ENCODE data around the gene PARD6A.

Gene PARD6A

DNA sequence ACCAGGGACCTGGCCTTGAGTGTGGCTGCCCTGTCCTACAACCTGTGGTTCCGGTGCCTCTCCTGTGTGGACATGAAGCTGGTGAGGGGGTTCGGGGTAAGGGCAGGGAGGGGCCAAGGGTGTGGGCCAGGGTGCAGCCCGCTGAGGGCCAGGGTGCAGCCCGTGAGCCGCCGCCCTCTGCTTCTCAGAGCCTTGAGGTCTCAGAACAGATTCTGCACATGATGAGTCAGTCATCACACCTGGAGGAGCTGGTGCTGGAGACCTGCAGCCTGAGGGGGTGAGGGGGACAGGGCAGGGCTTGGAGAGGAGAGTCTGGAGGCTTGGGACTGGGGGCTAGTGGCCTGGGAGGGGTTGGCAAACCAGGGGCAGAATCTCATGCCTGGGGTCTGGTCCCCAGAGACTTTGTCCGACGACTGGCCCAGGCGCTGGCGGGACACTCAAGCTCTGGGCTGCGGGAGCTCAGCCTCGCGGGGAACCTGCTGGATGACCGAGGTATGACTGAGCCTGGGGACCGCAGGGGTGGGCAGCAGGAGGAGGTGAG, 13.6 kb upstream of the PARD6A start:
- peaks cover 8% of the 10 kb centered on the region for H3K4me1 ChIP-seq (ENCODE audit: low read length)
- no peaks in the 10 kb centered on the region for H3K36me3 ChIP-seq (replicated peaks; ENCODE audit: insufficient read depth, low read length)
- H3K9me2 ChIP-seq (replicated peaks; ENCODE audit: insufficient read depth, low read length): no peaks in the 10 kb centered on the region
- H3K9ac ChIP-seq (ENCODE audit: low read length): no peak overlapping the region
- no peak for TF ChIP-seq EZH2phosphoT487 (IDR thresholded peaks at IDR 0.05; ENCODE audit: low read length)
- TF ChIP-seq EZH2 (optimal IDR thresholded peaks at IDR 0.05; ENCODE audit: low read depth, low read length): no peak
- TF ChIP-seq, protein P1, sequence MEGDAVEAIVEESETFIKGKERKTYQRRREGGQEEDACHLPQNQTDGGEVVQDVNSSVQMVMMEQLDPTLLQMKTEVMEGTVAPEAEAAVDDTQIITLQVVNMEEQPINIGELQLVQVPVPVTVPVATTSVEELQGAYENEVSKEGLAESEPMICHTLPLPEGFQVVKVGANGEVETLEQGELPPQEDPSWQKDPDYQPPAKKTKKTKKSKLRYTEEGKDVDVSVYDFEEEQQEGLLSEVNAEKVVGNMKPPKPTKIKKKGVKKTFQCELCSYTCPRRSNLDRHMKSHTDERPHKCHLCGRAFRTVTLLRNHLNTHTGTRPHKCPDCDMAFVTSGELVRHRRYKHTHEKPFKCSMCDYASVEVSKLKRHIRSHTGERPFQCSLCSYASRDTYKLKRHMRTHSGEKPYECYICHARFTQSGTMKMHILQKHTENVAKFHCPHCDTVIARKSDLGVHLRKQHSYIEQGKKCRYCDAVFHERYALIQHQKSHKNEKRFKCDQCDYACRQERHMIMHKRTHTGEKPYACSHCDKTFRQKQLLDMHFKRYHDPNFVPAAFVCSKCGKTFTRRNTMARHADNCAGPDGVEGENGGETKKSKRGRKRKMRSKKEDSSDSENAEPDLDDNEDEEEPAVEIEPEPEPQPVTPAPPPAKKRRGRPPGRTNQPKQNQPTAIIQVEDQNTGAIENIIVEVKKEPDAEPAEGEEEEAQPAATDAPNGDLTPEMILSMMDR (IDR thresholded peaks at IDR 0.05; ENCODE audit: low read length): no peak
- H4K20me1 ChIP-seq (ENCODE audit: insufficient read depth, low read length): no peaks in the 10 kb centered on the region
- H3K27ac ChIP-seq (ENCODE audit: low read length): no peak overlapping the region
- peaks cover 30% of the 10 kb centered on the region for H3K79me2 ChIP-seq (ENCODE audit: low read length)
- H3K9me3 ChIP-seq (replicated peaks; ENCODE audit: insufficient read depth, low read length): no peaks in the 10 kb centered on the region
- H3F3A ChIP-seq (ENCODE audit: insufficient read depth, low read length): no peaks in the 10 kb centered on the region
- H3K27me3 ChIP-seq (replicated peaks; ENCODE audit: insufficient read depth, low read length): no peaks in the 10 kb centered on the region
- no peak for DNase-seq
- H2AFZ ChIP-seq (ENCODE audit: low read length): no peak overlapping the region
- no peak overlapping the region for H3K4me3 ChIP-seq (ENCODE audit: low read length)
- H3K4me2 ChIP-seq (ENCODE audit: low read depth, low read length): no peak overlapping the region

DNA sequence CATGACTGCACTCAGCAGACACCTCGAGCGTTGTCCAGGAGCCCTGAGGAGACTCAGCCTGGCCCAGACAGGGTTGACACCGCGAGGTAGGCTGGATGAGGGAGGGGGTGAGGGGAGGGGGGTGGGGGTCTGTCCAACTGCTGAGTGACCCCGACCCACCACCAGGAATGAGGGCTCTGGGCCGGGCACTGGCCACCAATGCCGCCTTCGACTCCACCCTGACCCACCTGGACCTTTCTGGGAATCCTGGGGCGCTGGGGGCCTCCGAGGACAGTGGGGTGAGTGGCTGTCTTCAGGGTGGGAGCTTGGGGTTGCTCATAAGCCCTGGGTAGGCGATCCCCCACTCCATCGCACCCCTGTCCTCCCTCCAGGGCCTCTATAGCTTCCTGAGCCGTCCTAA, 13.1 kb upstream of the PARD6A start:
- no peak overlapping the region for H3K4me3 ChIP-seq (ENCODE audit: low read length)
- H3K9me3 ChIP-seq (replicated peaks; ENCODE audit: insufficient read depth, low read length): no peaks in the 10 kb centered on the region
- no peaks in the 10 kb centered on the region for H3K36me3 ChIP-seq (replicated peaks; ENCODE audit: insufficient read depth, low read length)
- no peaks in the 10 kb centered on the region for H3F3A ChIP-seq (ENCODE audit: insufficient read depth, low read length)
- no peak overlapping the region for H3K4me2 ChIP-seq (ENCODE audit: low read depth, low read length)
- no peak for DNase-seq
- H3K27me3 ChIP-seq (replicated peaks; ENCODE audit: insufficient read depth, low read length): no peaks in the 10 kb centered on the region
- H3K79me2 ChIP-seq (ENCODE audit: low read length): peaks cover 30% of the 10 kb centered on the region
- H3K4me1 ChIP-seq (ENCODE audit: low read length): peaks cover 8% of the 10 kb centered on the region
- H3K27ac ChIP-seq (ENCODE audit: low read length): no peak overlapping the region
- no peak overlapping the region for H3K9ac ChIP-seq (ENCODE audit: low read length)
- no peaks in the 10 kb centered on the region for H3K9me2 ChIP-seq (replicated peaks; ENCODE audit: insufficient read depth, low read length)
- H2AFZ ChIP-seq (ENCODE audit: low read length): no peak overlapping the region
- TF ChIP-seq, protein P1 (IDR thresholded peaks at IDR 0.05; ENCODE audit: low read length): no peak
- TF ChIP-seq EZH2 (optimal IDR thresholded peaks at IDR 0.05; ENCODE audit: low read depth, low read length) (no peak), EZH2phosphoT487 (IDR thresholded peaks at IDR 0.05; ENCODE audit: low read length) (no peak)
- H4K20me1 ChIP-seq (ENCODE audit: insufficient read depth, low read length): no peaks in the 10 kb centered on the region

DNA sequence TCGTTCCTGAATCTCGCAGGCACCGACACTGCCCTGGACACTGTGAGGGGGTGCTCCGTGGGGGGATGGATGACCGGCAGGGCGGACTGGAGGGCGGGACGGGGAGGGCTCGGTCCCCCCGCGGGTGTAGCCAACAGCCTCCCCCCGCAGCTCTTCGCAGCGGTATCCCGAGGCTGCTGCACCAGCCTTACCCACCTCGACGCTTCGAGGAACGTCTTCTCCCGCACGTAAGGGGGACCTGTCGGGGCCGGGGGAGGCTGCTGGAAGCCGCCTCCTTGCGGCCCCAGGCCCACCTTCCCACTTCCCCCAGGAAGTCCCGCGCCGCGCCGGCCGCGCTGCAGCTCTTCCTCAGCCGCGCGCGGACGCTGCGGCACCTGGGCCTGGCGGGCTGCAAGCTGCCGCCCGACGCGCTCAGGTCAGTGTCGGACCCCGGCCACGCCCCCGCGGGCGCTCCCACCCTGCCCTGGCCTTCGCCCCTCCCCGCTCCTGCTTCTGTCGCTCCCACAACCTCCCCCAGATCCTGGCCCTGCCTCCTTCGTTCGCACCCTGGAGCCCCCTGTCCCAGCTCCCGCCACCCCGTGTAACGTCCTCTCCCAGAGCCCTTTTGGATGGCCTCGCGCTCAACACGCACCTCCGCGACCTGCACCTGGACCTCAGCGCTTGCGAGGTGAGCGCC, 12.5 kb upstream of the PARD6A start:
- H3K9me3 ChIP-seq (replicated peaks; ENCODE audit: insufficient read depth, low read length): no peaks in the 10 kb centered on the region
- no peaks in the 10 kb centered on the region for H4K20me1 ChIP-seq (ENCODE audit: insufficient read depth, low read length)
- H3K79me2 ChIP-seq (ENCODE audit: low read length): peaks cover 30% of the 10 kb centered on the region
- peaks cover 8% of the 10 kb centered on the region for H3K4me1 ChIP-seq (ENCODE audit: low read length)
- no peak overlapping the region for H3K9ac ChIP-seq (ENCODE audit: low read length)
- no peak for DNase-seq
- H3K27ac ChIP-seq (ENCODE audit: low read length): no peak overlapping the region
- H3K36me3 ChIP-seq (replicated peaks; ENCODE audit: insufficient read depth, low read length): no peaks in the 10 kb centered on the region
- H3K27me3 ChIP-seq (replicated peaks; ENCODE audit: insufficient read depth, low read length): no peaks in the 10 kb centered on the region
- TF ChIP-seq, protein P1 (IDR thresholded peaks at IDR 0.05; ENCODE audit: low read length): no peak
- no peak for TF ChIP-seq EZH2phosphoT487 (IDR thresholded peaks at IDR 0.05; ENCODE audit: low read length)
- TF ChIP-seq EZH2 (optimal IDR thresholded peaks at IDR 0.05; ENCODE audit: low read depth, low read length): no peak
- no peak overlapping the region for H2AFZ ChIP-seq (ENCODE audit: low read length)
- no peak overlapping the region for H3K4me3 ChIP-seq (ENCODE audit: low read length)
- no peaks in the 10 kb centered on the region for H3K9me2 ChIP-seq (replicated peaks; ENCODE audit: insufficient read depth, low read length)
- no peaks in the 10 kb centered on the region for H3F3A ChIP-seq (ENCODE audit: insufficient read depth, low read length)
- H3K4me2 ChIP-seq (ENCODE audit: low read depth, low read length): no peak overlapping the region

Measured in MM.1S (cell line).